K562 (cell line): ENCODE measurements around the gene SKP2. TPM values are rescaled to one million over a fixed set of nuclear protein-coding genes. Genes with fewer than 3 reads are reported as not detected.

Source experiments
- ATAC-seq: fragments of 200-7000 bp; cut with Tn5 transposase; 3 replicates; pipeline ENCODE4 v1.9.1; 2020; ENCODE audit warnings: moderate library complexity
- BruUV-seq: library from RNA; stranded (reverse); fragments of 400-500 nt; replicated peaks from 2 replicates; lab custom pipeline; 2021; lab: Mats Ljungman, UMichigan
- CTCF ChIA-PET: fragments of 300-600 bp; formaldehyde crosslinking; extraction: SDS; loops from one replicate; lab custom pipeline; 2021; ENCODE audit warnings: low intra/inter-chr PET ratio; lab: Yijun Ruan, JAX
- POLR2A ChIA-PET: fragments of 300-600, 350-650 bp; sonication (Branson Sonifier 250); formaldehyde crosslinking; extraction: SDS; loops from one replicate; lab custom pipeline; 2021; ENCODE audit warnings: antibody characterized with exemption, inconsistent platforms; lab: Yijun Ruan, JAX
- DNase-seq, 4 experiments: peaks; one replicate each; pipeline versions ENCODE4 v3.0.0 to v3.0.0-alpha.2; 2011 to 2018; ENCODE audit warnings: low spot score in 3 of 4, mixed read lengths in 3 of 4; ENCODE audit errors: extremely low read depth in 1 of 4
- FAIRE-seq: peaks from 2 replicates; lab custom pipeline; 2011; peaks lifted over from hg19 to GRCh38; lab: Jason Lieb, UNC
- H2AFZ ChIP-seq: 2 replicates; pipeline ENCODE4 v1.6.0; 2011; ENCODE audit warnings: low read depth, low read length, control low read depth, inconsistent platforms
- H3K27ac ChIP-seq: fragments of 200-600 bp; 3 replicates; pipeline ENCODE4 v1.8.0; 2011; ENCODE audit warnings: low read depth, mild to moderate bottlenecking, control low read depth, inconsistent platforms, low read length, moderate library complexity, mixed read lengths; ENCODE audit errors: extremely low read depth
- H3K27me3 ChIP-seq, 2 experiments: fragments of 300-600 bp in 1 of 2; 2 replicates in 1 of 2; 3 replicates in 1 of 2; pipeline versions ENCODE4 v1.6.0 to v1.8.0; 2011; ENCODE audit warnings: inconsistent platforms in 2 of 2, low read length in 2 of 2, mild to moderate bottlenecking in 1 of 2, mixed read lengths in 1 of 2, moderate library complexity in 1 of 2; ENCODE audit not compliant: control insufficient read depth in 2 of 2, insufficient read depth in 2 of 2
- H3K36me3 ChIP-seq: fragments of 300-600 bp; 3 replicates; pipeline ENCODE4 v1.8.0; 2011; ENCODE audit warnings: mild to moderate bottlenecking, low read length, inconsistent platforms; ENCODE audit not compliant: control insufficient read depth, insufficient read depth
- H3K4me1 ChIP-seq, 2 experiments: fragments of 200-600 bp in 1 of 2; replicated peaks in 1 of 2; 2 replicates in 1 of 2; 3 replicates in 1 of 2; pipeline versions ENCODE4 v1.5.1 to v1.8.0; 2011; ENCODE audit warnings: inconsistent platforms in 2 of 2, low read length in 2 of 2, mild to moderate bottlenecking in 1 of 2, mixed read lengths in 1 of 2, moderate library complexity in 1 of 2; ENCODE audit not compliant: control insufficient read depth in 2 of 2, insufficient read depth in 2 of 2
- H3K4me2 ChIP-seq: 2 replicates; pipeline ENCODE4 v1.6.1; 2011; ENCODE audit warnings: low read length, control low read depth, inconsistent platforms, mixed read lengths; ENCODE audit not compliant: insufficient read depth
- H3K4me3 ChIP-seq: fragments of 200-600 bp; sonication (generic), shearing (Covaris generic); 2 replicates; pipeline ENCODE4 v1.5.1; 2016; ENCODE audit warnings: control low read depth, inconsistent platforms
- H3K79me2 ChIP-seq: fragments of 200-600 bp; 3 replicates; pipeline ENCODE4 v1.8.0; 2011; ENCODE audit warnings: low read length, inconsistent platforms; ENCODE audit not compliant: control insufficient read depth, insufficient read depth
- H3K9ac ChIP-seq, 2 experiments: 2 replicates each; pipeline versions ENCODE4 v1.6.0 to v1.6.1; 2011; ENCODE audit warnings: low read depth in 2 of 2, low read length in 2 of 2, control low read depth in 1 of 2, inconsistent platforms in 1 of 2, mild to moderate bottlenecking in 1 of 2, mixed read lengths in 1 of 2; ENCODE audit not compliant: insufficient read depth in 1 of 2
- H3K9me1 ChIP-seq: one replicate; pipeline ENCODE4 v1.6.0; 2011; ENCODE audit warnings: inconsistent platforms, mild to moderate bottlenecking, low read length, moderate library complexity; ENCODE audit not compliant: control insufficient read depth, insufficient read depth
- H3K9me3 ChIP-seq: replicated peaks from 2 replicates; pipeline ENCODE4 v1.5.1; 2011; ENCODE audit warnings: low read depth, low read length, inconsistent platforms; ENCODE audit not compliant: control insufficient read depth, insufficient read depth
- H4K20me1 ChIP-seq: replicated peaks from 2 replicates; pipeline ENCODE4 v1.6.1; 2011; ENCODE audit warnings: low read length, inconsistent platforms, mixed read lengths; ENCODE audit not compliant: control insufficient read depth, insufficient read depth
- CC2D1A ChIP-seq: fragments of 450-650 bp; IDR thresholded peaks from 2 replicates; pipeline ENCODE4 v1.6.1; 2017; ENCODE audit warnings: mild to moderate bottlenecking
- ZBTB33 ChIP-seq: sonication (generic); formaldehyde crosslinking; IDR thresholded peaks from 2 replicates; pipeline ENCODE4 v1.8.1; 2023; ENCODE audit warnings: mild to moderate bottlenecking, missing genetic modification reagents
- ZFP1 ChIP-seq: fragments of 450-650 bp; formaldehyde crosslinking; IDR thresholded peaks from 2 replicates; pipeline ENCODE4 v1.4.0; 2020; ENCODE audit warnings: mild to moderate bottlenecking, mixed read lengths
- WGBS: fragments of 100-300 bp; shearing (Covaris generic); methylation state at CpG from one replicate; pipeline ENCODE4 v1.1.6; 2016; ENCODE audit warnings: low coverage, mixed read lengths; ENCODE audit not compliant: insufficient coverage; ENCODE audit errors: missing lambda C conversion rate; 5-methylcytosine and 5-hydroxymethylcytosine counted together
- in situ Hi-C: fragments of 300-500 bp; cut with MboI; formaldehyde crosslinking; loops from 4 replicates; pipeline ENCODE4 v1.15.0; 2018; ENCODE audit warnings: inconsistent platforms, mixed read lengths
- intact Hi-C: fragments of 100-400 bp; cut with micrococcal nuclease; formaldehyde crosslinking; loops from 2 replicates; pipeline ENCODE4 v1.14.2; 2022
- polyA plus RNA-seq, 8 experiments: library from polyadenylated mRNA; depleted of rRNA in 4 of 8; stranded (reverse) in 5 of 8; unstranded in 3 of 8; fragments of >200 nt; fragmentation: Nextera tagmentation in 2 of 8; fragmentation: Illumina TruSeq in 1 of 8; extraction: Ambion mirVana in 2 of 8; extraction: Trizol in 1 of 8; gene quantifications; 2 replicates each; pipeline versions ENCODE4 v1.2.1 to v1.2.3, GENCODE V29; 2011 to 2014; ENCODE audit warnings: inconsistent platforms in 1 of 8, missing spikeins in 1 of 8
- total RNA-seq, 7 experiments: library from RNA; depleted of rRNA in 6 of 7; stranded (reverse); fragments of >200 nt in 6 of 7; fragmentation: Illumina TruSeq in 2 of 7; extraction: Trizol in 2 of 7; gene quantifications; 2 replicates each; pipeline versions ENCODE4 v1.2.1 to v1.2.3, GENCODE V29; 2011 to 2021; ENCODE audit warnings: low replicate concordance in 1 of 7

SKP2 gene
- total and polyA plus RNA-seq, 9 of the 15 experiments (the other 6 are each of a cell fraction or from before 2014, with no cell fraction given) = 30.0 to 97.5 (median 80.8) TPM

GRCh38 chr5:36162810-36163486 is 11.0 kb downstream of the SKP2 start:
- in situ Hi-C loops = no loop called here
- peak; percentile 19; the same call in 1 of the 2 replicates for TF ChIP-seq CC2D1A
- peak; percentile 53; the same call in 1 of the 2 replicates for TF ChIP-seq ZBTB33
- TF ChIP-seq ZFP1 (CRISPR knock-in tag) = no peak
- ChIA-PET CTCF (no interaction called here), POLR2A (no interaction called here)
- H3K9me1 ChIP-seq = no peaks in the 10 kb centered on the region
- H3K36me3 ChIP-seq = peaks cover 99% of the 10 kb centered on the region
- H2AFZ ChIP-seq = no peak overlapping the region
- intact Hi-C loops = no loop called here
- no peak for ATAC-seq
- H3K27ac ChIP-seq = no peak overlapping the region
- no peaks in the 10 kb centered on the region for H3K4me1 ChIP-seq
- no peaks in the 10 kb centered on the region for H4K20me1 ChIP-seq
- BruUV-seq = no TSS peak
- H3K9me3 ChIP-seq = no peaks in the 10 kb centered on the region
- H3K4me3 ChIP-seq = no peak overlapping the region
- FAIRE-seq = peak; percentile 42
- H3K79me2 ChIP-seq = peaks cover 38% of the 10 kb centered on the region; the same call in 2 of the 3 replicates
- H3K4me2 ChIP-seq = no peak overlapping the region
- no peak overlapping the region for H3K9ac ChIP-seq
- DNase-seq = no peak
- WGBS = 76% methylated on average over 9 of the region's 9 CpGs
- no peaks in the 10 kb centered on the region for H3K27me3 ChIP-seq
